Measurements from ENCODE around the gene KATNAL2. TPM values are rescaled to one million over a fixed set of nuclear protein-coding genes. Genes with fewer than 3 reads are reported as not detected.

Gene KATNAL2
- total RNA-seq, 1 experiment from 2014 or later, result 12.1 TPM

- peaks cover 8% of the 10 kb centered on the region for H3K36me3 Mint-ChIP-seq
- no peaks in the 10 kb centered on the region for H3K27me3 Mint-ChIP-seq (ENCODE audit: low read depth)
- TF ChIP-seq GTF2I (CRISPR knock-in tag; conservative IDR thresholded peaks at IDR 0.05), result no peak
- no peak for TF ChIP-seq FOXP4 (CRISPR knock-in tag; IDR thresholded peaks at IDR 0.05)
- TF ChIP-seq TEAD4 (CRISPR knock-in tag; IDR thresholded peaks at IDR 0.05), result no peak
- no peak for TF ChIP-seq OVOL2 (CRISPR knock-in tag; IDR thresholded peaks at IDR 0.05; ENCODE audit: borderline replicate concordance)
- TF ChIP-seq FOXK1 (CRISPR knock-in tag; IDR thresholded peaks at IDR 0.05), result no peak
- no peak for TF ChIP-seq ZBTB21 (CRISPR knock-in tag; IDR thresholded peaks at IDR 0.05; ENCODE audit: borderline replicate concordance)
- TF ChIP-seq ZBTB43 (CRISPR knock-in tag; IDR thresholded peaks at IDR 0.05), result no peak
- ChIA-PET CTCF (no interaction called here), POLR2A (interaction anchor here (1.3 kb wide), 1 partner anchor 9 kb away, joined by 3 read pairs; no protein-coding TSS in a partner anchor)
- H3K27ac Mint-ChIP-seq, result no peak overlapping the region
- H3K4me3 Mint-ChIP-seq, result no peak overlapping the region
- no peaks in the 10 kb centered on the region for H3K9me3 Mint-ChIP-seq
- no peaks in the 10 kb centered on the region for H3K4me1 Mint-ChIP-seq
- ATAC-seq (no peak), DNase-seq (ENCODE audit: low spot score) (no peak)
Observed at GRCh38 chr18:47141289-47141688, 223.9 kb downstream of the KATNAL2 start.

- H3K36me3 Mint-ChIP-seq, result peaks cover 4% of the 10 kb centered on the region; the same call in 1 of the 2 replicates
Observed at GRCh38 chr18:47143153-47143552, 225.8 kb downstream of the KATNAL2 start.

GRCh38 chr18:47143899-47144485, 226.6 kb downstream of the KATNAL2 start:
- H3K36me3 Mint-ChIP-seq, result peaks cover 4% of the 10 kb centered on the region; the same call in 1 of the 2 replicates
- no peaks in the 10 kb centered on the region for H3K9me3 Mint-ChIP-seq
- ChIA-PET POLR2A (no interaction called here), CTCF (interaction anchor here (0.9 kb wide), 1 partner anchor 61 kb away, joined by 3 read pairs; no protein-coding TSS in a partner anchor)
- ATAC-seq (no peak), DNase-seq (ENCODE audit: low spot score) (no peak)
- H3K27ac Mint-ChIP-seq, result no peak overlapping the region
- H3K4me3 Mint-ChIP-seq, result no peak overlapping the region
- no peaks in the 10 kb centered on the region for H3K27me3 Mint-ChIP-seq (ENCODE audit: low read depth)
- H3K4me1 Mint-ChIP-seq, result peaks cover 7% of the 10 kb centered on the region; the same call in 1 of the 2 replicates
- TF ChIP-seq AR (CRISPR knock-in tag; IDR thresholded peaks at IDR 0.05) (no peak), SP1 (CRISPR knock-in tag; conservative IDR thresholded peaks at IDR 0.05) (no peak), ZMAT4 (CRISPR knock-in tag; IDR thresholded peaks at IDR 0.05) (no peak), TP53 (CRISPR knock-in tag; IDR thresholded peaks at IDR 0.05) (no peak), HMGXB4 (CRISPR knock-in tag; IDR thresholded peaks at IDR 0.05) (no peak)

More at GRCh38 chr18:47143153-47143552, 225.8 kb downstream of the KATNAL2 start:
- Mint-ChIP-seq H3K4me3 (no peak overlapping the region), H3K27ac (no peak overlapping the region), H3K9me3 (no peaks in the 10 kb centered on the region), H3K4me1 (0 out of 2 replicates have a peak, but pooled peaks cover 2% of the 10 kb centered on the region), H3K27me3 (ENCODE audit: low read depth) (no peaks in the 10 kb centered on the region)
- no peak for DNase-seq (ENCODE audit: low spot score)
- ATAC-seq, result no peak
- POLR2A ChIA-PET, result no interaction called here
- CTCF ChIA-PET, result interaction anchor here (1.4 kb wide), 1 partner anchor 62 kb away, joined by 4 read pairs; no protein-coding TSS in a partner anchor
- TF ChIP-seq ESRRA (CRISPR knock-in tag; IDR thresholded peaks at IDR 0.05; ENCODE audit: borderline replicate concordance) (no peak), HMGA2 (CRISPR knock-in tag; IDR thresholded peaks at IDR 0.05) (no peak), CREB1 (CRISPR knock-in tag; IDR thresholded peaks at IDR 0.05) (no peak), ZNF416 (CRISPR knock-in tag; IDR thresholded peaks at IDR 0.05) (no peak), KAT7 (CRISPR knock-in tag; IDR thresholded peaks at IDR 0.05; ENCODE audit: borderline replicate concordance) (no peak), GTF2I (CRISPR knock-in tag; conservative IDR thresholded peaks at IDR 0.05) (no peak), ZNF671 (CRISPR knock-in tag; IDR thresholded peaks at IDR 0.05) (no peak), JAZF1 (CRISPR knock-in tag; IDR thresholded peaks at IDR 0.05) (no peak), FOXP1 (CRISPR knock-in tag; IDR thresholded peaks at IDR 0.05; ENCODE audit: borderline replicate concordance) (no peak), TEAD1 (CRISPR knock-in tag; IDR thresholded peaks at IDR 0.05) (no peak), GRHL2 (CRISPR knock-in tag; IDR thresholded peaks at IDR 0.05; ENCODE audit: insufficient replicate concordance, severe bottlenecking) (no peak), ELF4 (CRISPR knock-in tag; IDR thresholded peaks at IDR 0.05; ENCODE audit: low read depth) (no peak), E2F5 (CRISPR knock-in tag; IDR thresholded peaks at IDR 0.05) (no peak), ZNF317 (CRISPR knock-in tag; IDR thresholded peaks at IDR 0.05; ENCODE audit: borderline replicate concordance, low read depth) (no peak), ZNF423 (CRISPR knock-in tag; IDR thresholded peaks at IDR 0.05) (no peak), NR2C2 (CRISPR knock-in tag; IDR thresholded peaks at IDR 0.05) (no peak), CDX4 (CRISPR knock-in tag; IDR thresholded peaks at IDR 0.05; ENCODE audit: borderline replicate concordance) (no peak)

Data from WTC11 (cell line).